OCI-LY3 (cell line): ENCODE results near the gene GALNT2.

Source experiments
- EZH2phosphoT487 ChIP-seq: fragments of 200-600 bp; shearing (Covaris generic); IDR thresholded peaks from 2 replicates; pipeline ENCODE4 v1.6.1; 2018; ENCODE audit warnings: antibody characterized with exemption, mixed run types, low read depth
- TF ChIP-seq, protein P1 (sequence below): fragments of 200-600, 300-600 bp; sonication (generic); IDR thresholded peaks from 2 replicates; pipeline ENCODE4 v1.5.1; 2014; ENCODE audit warnings: antibody characterized with exemption, low read length, low read depth

DNA sequence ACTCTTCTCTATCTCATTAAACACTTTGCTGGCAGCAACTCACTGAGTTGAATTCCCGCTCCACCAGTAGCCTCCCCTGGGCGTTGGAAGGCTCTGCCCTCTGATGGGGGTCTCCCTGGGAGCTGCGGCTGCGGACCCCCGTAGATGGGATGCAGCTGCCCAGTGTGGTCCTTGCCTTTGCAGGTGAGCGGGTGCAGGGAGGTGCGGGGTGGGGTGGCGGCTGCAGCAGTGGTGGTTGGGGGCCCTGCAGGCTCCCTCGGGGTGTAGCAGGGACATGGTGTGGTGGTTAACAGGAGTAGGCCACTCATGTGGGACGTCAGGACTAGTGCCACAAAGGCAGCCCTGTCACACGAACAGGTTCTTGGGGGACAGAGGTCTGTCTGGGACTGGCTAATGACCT is 42.0 kb downstream of the GALNT2 start:
- TF ChIP-seq, protein P1, sequence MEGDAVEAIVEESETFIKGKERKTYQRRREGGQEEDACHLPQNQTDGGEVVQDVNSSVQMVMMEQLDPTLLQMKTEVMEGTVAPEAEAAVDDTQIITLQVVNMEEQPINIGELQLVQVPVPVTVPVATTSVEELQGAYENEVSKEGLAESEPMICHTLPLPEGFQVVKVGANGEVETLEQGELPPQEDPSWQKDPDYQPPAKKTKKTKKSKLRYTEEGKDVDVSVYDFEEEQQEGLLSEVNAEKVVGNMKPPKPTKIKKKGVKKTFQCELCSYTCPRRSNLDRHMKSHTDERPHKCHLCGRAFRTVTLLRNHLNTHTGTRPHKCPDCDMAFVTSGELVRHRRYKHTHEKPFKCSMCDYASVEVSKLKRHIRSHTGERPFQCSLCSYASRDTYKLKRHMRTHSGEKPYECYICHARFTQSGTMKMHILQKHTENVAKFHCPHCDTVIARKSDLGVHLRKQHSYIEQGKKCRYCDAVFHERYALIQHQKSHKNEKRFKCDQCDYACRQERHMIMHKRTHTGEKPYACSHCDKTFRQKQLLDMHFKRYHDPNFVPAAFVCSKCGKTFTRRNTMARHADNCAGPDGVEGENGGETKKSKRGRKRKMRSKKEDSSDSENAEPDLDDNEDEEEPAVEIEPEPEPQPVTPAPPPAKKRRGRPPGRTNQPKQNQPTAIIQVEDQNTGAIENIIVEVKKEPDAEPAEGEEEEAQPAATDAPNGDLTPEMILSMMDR = no peak
- no peak for TF ChIP-seq EZH2phosphoT487
